Activated T-cell treated with anti-CD3 and anti-CD28 coated beads, Interleukin-2, amount 50 U/mL, for 4 hours (primary cell): ENCODE data around the gene SCN8A. TPM values are rescaled to one million over a fixed set of nuclear protein-coding genes. Genes with fewer than 3 reads are reported as not detected.

Source experiments
- ATAC-seq, 2 donors: fragments of 200-7000 bp; cut with Tn5 transposase; one replicate each; pipeline ENCODE4 v1.10.0; 2021
- DNase-seq: peaks from one replicate; pipeline ENCODE4 v3.0.0-alpha.2; 2020
- H3K27me3 Mint-ChIP-seq: one replicate; pipeline ENCODE4 v1.8.0; 2021; ENCODE audit warnings: low read depth, mixed read lengths
- H3K36me3 Mint-ChIP-seq: one replicate; pipeline ENCODE4 v1.8.0; 2022; ENCODE audit warnings: mixed read lengths; ENCODE audit not compliant: insufficient read depth
- H3K4me1 Mint-ChIP-seq: one replicate; pipeline ENCODE4 v1.8.0; 2021; ENCODE audit warnings: low read depth, mixed read lengths
- H3K4me3 Mint-ChIP-seq: one replicate; pipeline ENCODE4 v1.8.0; 2021; ENCODE audit warnings: mild to moderate bottlenecking, moderate library complexity, mixed read lengths
- H3K9me3 Mint-ChIP-seq: one replicate; pipeline ENCODE4 v1.8.0; 2021; ENCODE audit warnings: mixed read lengths
- total RNA-seq, 3 donors: library from RNA; stranded (reverse); gene quantifications; one replicate each; pipeline ENCODE4 v1.2.1, GENCODE V29; 2021

The SCN8A gene
- total RNA-seq, 3 donors from 2014 or later = 0.23 to 0.46 (median 0.45) TPM

GRCh38 chr12:51693569-51693968 is 102.5 kb downstream of the SCN8A start:
- H3K9me3 Mint-ChIP-seq = no peaks in the 10 kb centered on the region
- H3K27me3 Mint-ChIP-seq = no peaks in the 10 kb centered on the region
- no peak overlapping the region for H3K4me3 Mint-ChIP-seq
- H3K36me3 Mint-ChIP-seq = no peaks in the 10 kb centered on the region
- DNase-seq (no peak), ATAC-seq (no peak)
- no peaks in the 10 kb centered on the region for H3K4me1 Mint-ChIP-seq

- Mint-ChIP-seq H3K36me3 (no peaks in the 10 kb centered on the region), H3K27me3 (no peaks in the 10 kb centered on the region), H3K9me3 (no peaks in the 10 kb centered on the region), H3K4me3 (no peak overlapping the region), H3K4me1 (no peaks in the 10 kb centered on the region)
- ATAC-seq = no peak
- DNase-seq = no peak
Measured at GRCh38 chr12:51694146-51694545, 103.1 kb downstream of the SCN8A start.

- no peaks in the 10 kb centered on the region for H3K4me1 Mint-ChIP-seq
- ATAC-seq = no peak
- no peaks in the 10 kb centered on the region for H3K27me3 Mint-ChIP-seq
- no peak for DNase-seq
- no peaks in the 10 kb centered on the region for H3K9me3 Mint-ChIP-seq
- no peak overlapping the region for H3K4me3 Mint-ChIP-seq
- H3K36me3 Mint-ChIP-seq = no peaks in the 10 kb centered on the region
Measured at GRCh38 chr12:51695241-51696010, 104.4 kb downstream of the SCN8A start.

GRCh38 chr12:51699219-51699618 is 108.2 kb downstream of the SCN8A start:
- no peaks in the 10 kb centered on the region for H3K27me3 Mint-ChIP-seq
- no peak for ATAC-seq
- H3K36me3 Mint-ChIP-seq = no peaks in the 10 kb centered on the region
- no peak overlapping the region for H3K4me3 Mint-ChIP-seq
- H3K9me3 Mint-ChIP-seq = no peaks in the 10 kb centered on the region
- no peaks in the 10 kb centered on the region for H3K4me1 Mint-ChIP-seq
- DNase-seq = no peak

GRCh38 chr12:51700887-51701286 is 109.9 kb downstream of the SCN8A start:
- no peaks in the 10 kb centered on the region for H3K4me1 Mint-ChIP-seq
- DNase-seq (no peak), ATAC-seq (no peak)
- no peaks in the 10 kb centered on the region for H3K36me3 Mint-ChIP-seq
- no peaks in the 10 kb centered on the region for H3K9me3 Mint-ChIP-seq
- no peaks in the 10 kb centered on the region for H3K27me3 Mint-ChIP-seq
- no peak overlapping the region for H3K4me3 Mint-ChIP-seq

- H3K4me1 Mint-ChIP-seq = no peaks in the 10 kb centered on the region
- DNase-seq (no peak), ATAC-seq (no peak)
- H3K27me3 Mint-ChIP-seq = no peaks in the 10 kb centered on the region
- H3K36me3 Mint-ChIP-seq = no peaks in the 10 kb centered on the region
- no peaks in the 10 kb centered on the region for H3K9me3 Mint-ChIP-seq
- H3K4me3 Mint-ChIP-seq = no peak overlapping the region
Measured at GRCh38 chr12:51702587-51702986, 111.6 kb downstream of the SCN8A start.

GRCh38 chr12:51705450-51705849 is 114.4 kb downstream of the SCN8A start:
- DNase-seq = no peak
- Mint-ChIP-seq H3K4me3 (no peak overlapping the region), H3K36me3 (no peaks in the 10 kb centered on the region), H3K27me3 (no peaks in the 10 kb centered on the region), H3K4me1 (no peaks in the 10 kb centered on the region), H3K9me3 (no peaks in the 10 kb centered on the region)
- no peak for ATAC-seq

- H3K4me1 Mint-ChIP-seq = no peaks in the 10 kb centered on the region
- DNase-seq (no peak), ATAC-seq (no peak)
- no peaks in the 10 kb centered on the region for H3K36me3 Mint-ChIP-seq
- no peaks in the 10 kb centered on the region for H3K9me3 Mint-ChIP-seq
- no peak overlapping the region for H3K4me3 Mint-ChIP-seq
- H3K27me3 Mint-ChIP-seq = no peaks in the 10 kb centered on the region
Measured at GRCh38 chr12:51706206-51706605, 115.2 kb downstream of the SCN8A start.

GRCh38 chr12:51714666-51715065 is 123.6 kb downstream of the SCN8A start:
- ATAC-seq = no peak
- peaks cover 29% of the 10 kb centered on the region for H3K27me3 Mint-ChIP-seq
- H3K4me1 Mint-ChIP-seq = no peaks in the 10 kb centered on the region
- DNase-seq = no peak
- H3K4me3 Mint-ChIP-seq = no peak overlapping the region
- H3K36me3 Mint-ChIP-seq = no peaks in the 10 kb centered on the region
- no peaks in the 10 kb centered on the region for H3K9me3 Mint-ChIP-seq

- H3K36me3 Mint-ChIP-seq = no peaks in the 10 kb centered on the region
- DNase-seq = no peak
- H3K27me3 Mint-ChIP-seq = peaks cover 38% of the 10 kb centered on the region
- ATAC-seq = no peak
- H3K9me3 Mint-ChIP-seq = no peaks in the 10 kb centered on the region
- peaks cover 11% of the 10 kb centered on the region for H3K4me1 Mint-ChIP-seq
- no peak overlapping the region for H3K4me3 Mint-ChIP-seq
Measured at GRCh38 chr12:51717326-51717925, 126.4 kb downstream of the SCN8A start.

- Mint-ChIP-seq H3K27me3 (peaks cover 28% of the 10 kb centered on the region), H3K4me3 (peak overlapping the region; percentile 47), H3K4me1 (peaks cover 11% of the 10 kb centered on the region), H3K9me3 (no peaks in the 10 kb centered on the region), H3K36me3 (no peaks in the 10 kb centered on the region)
- DNase-seq = peak; percentile 24
- ATAC-seq = peak; percentile 97 to 98
Measured at GRCh38 chr12:51721282-51721940, 130.4 kb downstream of the SCN8A start.

- no peak for DNase-seq
Measured at GRCh38 chr12:51722431-51722830, 131.4 kb downstream of the SCN8A start.

GRCh38 chr12:51726161-51726560 is 135.1 kb downstream of the SCN8A start:
- H3K27me3 Mint-ChIP-seq = peaks cover 24% of the 10 kb centered on the region
- ATAC-seq = no peak
- no peaks in the 10 kb centered on the region for H3K36me3 Mint-ChIP-seq

More at GRCh38 chr12:51722431-51722830, 131.4 kb downstream of the SCN8A start:
- Mint-ChIP-seq H3K4me1 (peaks cover 11% of the 10 kb centered on the region), H3K4me3 (no peak overlapping the region), H3K27me3 (peaks cover 23% of the 10 kb centered on the region), H3K36me3 (no peaks in the 10 kb centered on the region), H3K9me3 (no peaks in the 10 kb centered on the region)
- no peak for ATAC-seq

GRCh38 chr12:51726931-51727330 is 135.9 kb downstream of the SCN8A start:
- no peak for DNase-seq
- ATAC-seq = no peak
- no peaks in the 10 kb centered on the region for H3K36me3 Mint-ChIP-seq
- peaks cover 3% of the 10 kb centered on the region for H3K4me1 Mint-ChIP-seq
- peaks cover 21% of the 10 kb centered on the region for H3K27me3 Mint-ChIP-seq
- no peaks in the 10 kb centered on the region for H3K9me3 Mint-ChIP-seq
- H3K4me3 Mint-ChIP-seq = no peak overlapping the region

More at GRCh38 chr12:51726161-51726560, 135.1 kb downstream of the SCN8A start:
- no peak for DNase-seq
- no peaks in the 10 kb centered on the region for H3K9me3 Mint-ChIP-seq
- peaks cover 10% of the 10 kb centered on the region for H3K4me1 Mint-ChIP-seq
- no peak overlapping the region for H3K4me3 Mint-ChIP-seq

GRCh38 chr12:51729331-51729730 is 138.3 kb downstream of the SCN8A start:
- Mint-ChIP-seq H3K4me3 (no peak overlapping the region), H3K4me1 (no peaks in the 10 kb centered on the region), H3K9me3 (peaks cover 10% of the 10 kb centered on the region), H3K27me3 (peaks cover 20% of the 10 kb centered on the region), H3K36me3 (peaks cover 1% of the 10 kb centered on the region)
- DNase-seq (no peak), ATAC-seq (no peak)
